AG08395 (cell line): ENCODE results near the gene RNF19B.

Experiments used
- DNase-seq: peaks from one replicate; pipeline ENCODE4 v3.0.0; 2012; ENCODE audit warnings: mixed read lengths, low spot score

RNF19B gene

DNA sequence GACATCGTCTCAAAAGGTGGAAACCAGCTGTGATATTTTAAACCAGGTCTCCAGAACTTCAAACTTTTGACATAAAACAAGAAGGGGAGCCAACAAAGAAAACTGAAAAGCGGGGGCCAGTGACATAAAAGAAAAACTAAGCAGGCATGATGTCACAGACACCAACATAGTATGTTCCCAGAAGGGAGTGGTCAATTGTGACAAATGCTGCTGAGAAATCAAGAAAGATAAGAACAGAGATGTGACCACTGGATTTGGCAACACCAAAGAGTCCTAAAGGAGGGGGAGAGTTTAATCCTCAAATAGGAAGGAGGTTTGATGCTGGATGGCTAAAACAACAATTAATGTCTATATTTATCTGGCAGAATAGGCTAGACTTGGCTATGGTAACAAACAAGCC lies 2.3 kb upstream of the RNF19B start:
- no peak for DNase-seq

GRCh38 chr1:32965251-32965747 lies 690 bp upstream of the RNF19B start:
- no peak for DNase-seq

DNA sequence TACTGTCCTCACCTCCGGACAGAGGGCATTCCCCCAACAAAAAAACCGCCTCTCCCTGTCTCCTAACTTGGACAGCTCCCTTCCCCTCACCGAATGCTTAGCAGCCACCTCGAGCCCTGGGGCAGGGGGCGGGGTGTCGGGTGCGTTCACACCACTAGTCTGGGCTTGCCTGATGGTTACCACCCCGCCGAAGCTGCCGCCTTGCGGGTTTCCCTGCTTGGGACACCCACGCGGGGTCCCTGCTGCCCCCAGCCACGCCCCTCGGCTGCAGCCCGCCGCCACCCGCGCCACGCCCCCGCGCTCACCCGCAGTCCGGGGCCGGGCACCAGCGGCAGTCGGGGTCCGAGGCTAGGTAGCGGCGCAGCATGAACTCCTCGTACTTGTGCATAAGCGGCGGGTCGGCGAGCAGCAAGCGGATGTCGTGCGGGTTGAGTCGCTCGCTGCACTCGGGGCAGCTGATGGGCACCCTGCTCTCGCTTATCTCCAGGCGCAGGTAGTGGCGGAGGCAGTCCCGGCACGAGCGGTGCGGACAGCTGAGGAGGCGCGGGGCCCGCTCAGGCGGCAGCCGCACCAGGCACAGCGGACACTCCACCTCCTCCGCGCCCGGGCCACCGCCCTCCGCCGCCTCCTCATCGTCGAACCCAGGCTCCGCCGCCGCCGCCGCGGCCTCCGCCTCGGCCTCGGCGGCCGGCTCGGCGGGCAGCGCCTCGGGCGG lies 706 bp downstream of the RNF19B start:
- DNase-seq = peak; percentile 63

DNA sequence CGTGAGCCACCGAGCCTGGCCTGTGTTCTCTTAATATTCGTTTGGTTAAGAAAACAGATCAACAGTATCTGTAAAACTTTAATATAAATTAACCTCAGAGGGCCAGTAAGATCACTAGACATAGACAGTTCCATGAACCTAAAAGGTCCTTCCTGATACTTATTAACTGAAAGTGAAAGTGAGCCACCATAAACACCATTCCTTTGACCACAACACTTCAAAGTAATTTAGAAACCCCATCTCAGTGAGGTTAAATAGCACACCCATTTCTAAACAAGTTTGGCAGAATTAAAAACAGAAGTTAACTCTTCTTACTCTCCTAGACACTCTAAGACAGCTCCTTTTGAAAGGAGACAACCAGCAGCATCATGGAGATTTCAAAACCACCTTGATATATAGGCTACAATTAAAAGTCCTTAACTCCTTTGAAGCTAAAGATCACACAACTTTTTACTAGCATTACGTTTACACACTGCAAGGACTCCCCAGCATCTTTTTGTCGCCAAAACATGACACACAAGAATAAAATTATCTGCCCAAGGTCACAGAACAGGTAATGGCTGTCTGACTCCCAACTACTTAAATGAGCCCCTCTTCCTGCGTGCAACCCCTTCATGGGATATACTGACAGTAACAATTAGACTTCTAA lies 2.2 kb downstream of the RNF19B start:
- DNase-seq = no peak

GRCh38 chr1:32960819-32961355 lies 3.7 kb downstream of the RNF19B start:
- no peak for DNase-seq

GRCh38 chr1:32960342-32960741 lies 4.3 kb downstream of the RNF19B start:
- DNase-seq = no peak

DNA sequence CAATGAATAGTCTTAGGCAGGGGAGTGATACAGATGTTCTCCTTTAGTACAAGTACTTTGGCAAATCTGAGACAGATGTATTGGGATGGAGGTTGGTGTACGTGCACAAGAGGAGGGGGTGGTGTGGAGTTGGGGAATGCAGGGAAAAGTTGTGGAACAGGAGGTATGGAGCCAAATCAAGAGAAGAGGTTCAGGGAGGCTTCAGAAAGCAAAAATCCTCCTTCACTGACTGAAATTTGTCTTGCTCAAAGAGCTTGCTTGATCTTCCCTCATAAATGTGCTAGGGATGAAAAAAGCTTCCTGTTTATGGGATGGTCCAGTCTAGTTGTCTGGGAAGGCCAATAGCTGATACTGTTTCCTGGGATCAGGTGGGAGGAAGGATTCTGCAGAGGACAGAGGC lies 5.8 kb downstream of the RNF19B start:
- DNase-seq = no peak

- DNase-seq = no peak
Observed at GRCh38 chr1:32957017-32957416, 7.6 kb downstream of the RNF19B start.

DNA sequence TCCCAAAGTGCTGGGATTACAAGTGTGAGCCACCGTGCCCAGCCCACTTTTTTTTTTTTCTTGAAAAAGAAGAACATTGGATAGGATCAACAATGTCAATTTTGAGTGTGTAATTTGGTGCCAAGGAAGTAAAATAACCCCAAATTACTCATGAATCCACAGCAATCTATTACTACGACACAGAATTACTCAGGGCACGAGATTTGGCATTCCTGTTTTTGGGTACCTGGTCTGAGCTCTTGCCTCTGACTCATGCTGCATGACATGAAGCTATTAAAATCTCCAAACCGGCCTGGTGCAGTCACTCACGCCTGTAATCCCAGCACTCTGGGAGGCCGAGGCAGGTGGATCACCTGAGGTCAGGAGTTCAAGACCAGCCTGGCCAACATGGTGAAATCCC lies 10.4 kb downstream of the RNF19B start:
- DNase-seq = no peak

DNA sequence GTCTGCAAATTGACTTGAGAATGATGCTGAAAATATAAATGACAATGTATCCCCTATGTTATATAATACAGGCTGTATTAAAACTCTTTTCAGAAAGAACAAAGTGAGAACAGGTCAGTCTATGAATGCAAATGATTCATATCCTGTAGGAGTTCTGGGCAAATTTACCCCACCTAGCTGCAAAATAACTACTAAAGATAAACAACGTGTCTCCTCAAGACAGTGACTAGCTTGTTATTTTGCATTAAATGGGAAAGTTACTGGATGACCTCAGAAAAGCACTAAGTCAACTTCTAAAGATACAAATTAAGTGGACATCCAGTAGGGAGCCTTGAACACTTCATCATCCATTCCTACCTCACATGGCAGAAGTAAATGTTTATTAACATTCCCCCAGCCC lies 11.1 kb downstream of the RNF19B start:
- DNase-seq = no peak

DNA sequence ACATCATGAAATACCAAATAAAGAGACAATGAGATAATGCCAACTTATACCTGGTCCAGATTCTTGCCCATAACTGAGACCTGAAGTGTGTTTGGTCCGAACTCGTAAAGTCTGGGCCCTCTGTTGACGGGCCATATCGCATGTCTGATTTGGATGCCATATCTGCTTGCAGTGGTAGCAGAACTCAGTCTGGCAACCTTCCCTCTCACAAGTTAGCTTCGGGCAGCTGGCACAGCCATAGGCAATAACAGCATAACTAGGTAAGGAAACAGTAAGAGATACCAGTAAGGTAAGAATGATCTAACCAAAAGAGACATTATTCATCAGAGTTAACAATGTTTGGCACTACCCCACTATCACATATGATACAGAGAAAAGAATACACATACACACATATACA lies 15.1 kb downstream of the RNF19B start:
- no peak for DNase-seq

DNA sequence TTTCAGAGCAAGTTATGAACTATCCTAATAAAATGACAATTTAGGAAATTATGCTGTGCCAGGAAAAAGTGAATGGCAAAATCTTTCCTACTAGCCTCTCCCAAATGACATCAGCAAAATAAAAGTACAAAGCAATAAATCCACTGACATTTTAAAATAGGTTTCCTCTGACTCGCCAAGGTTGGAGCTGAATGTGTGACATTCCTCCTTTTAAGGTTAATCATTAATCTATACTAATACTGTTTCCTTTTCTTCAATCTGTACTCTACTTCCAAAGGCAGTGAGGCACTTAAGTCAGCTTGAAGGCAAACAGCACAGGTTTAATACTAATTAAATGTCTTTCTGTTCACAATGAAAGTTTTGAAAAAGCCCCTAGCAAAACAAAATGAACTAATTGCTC lies 15.7 kb downstream of the RNF19B start:
- no peak for DNase-seq

DNA sequence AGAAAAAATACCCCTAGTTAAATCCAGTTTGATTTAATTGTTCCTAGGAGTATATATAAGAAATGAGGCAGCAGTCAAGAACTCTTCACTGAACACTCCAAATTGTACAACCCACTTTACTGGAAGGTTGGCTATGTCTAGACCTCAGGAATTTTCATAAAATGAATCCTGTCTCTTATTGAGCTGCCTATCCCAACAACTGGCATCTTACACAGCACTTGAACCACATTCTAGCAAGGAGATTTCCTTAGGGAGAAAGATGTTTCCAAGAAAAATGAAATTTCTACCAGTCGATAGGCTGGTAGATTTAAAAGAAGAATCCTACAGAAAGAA lies 16.3 kb downstream of the RNF19B start:
- DNase-seq = no peak

- no peak for DNase-seq
Observed at GRCh38 chr1:32947669-32948389, 16.8 kb downstream of the RNF19B start.

DNA sequence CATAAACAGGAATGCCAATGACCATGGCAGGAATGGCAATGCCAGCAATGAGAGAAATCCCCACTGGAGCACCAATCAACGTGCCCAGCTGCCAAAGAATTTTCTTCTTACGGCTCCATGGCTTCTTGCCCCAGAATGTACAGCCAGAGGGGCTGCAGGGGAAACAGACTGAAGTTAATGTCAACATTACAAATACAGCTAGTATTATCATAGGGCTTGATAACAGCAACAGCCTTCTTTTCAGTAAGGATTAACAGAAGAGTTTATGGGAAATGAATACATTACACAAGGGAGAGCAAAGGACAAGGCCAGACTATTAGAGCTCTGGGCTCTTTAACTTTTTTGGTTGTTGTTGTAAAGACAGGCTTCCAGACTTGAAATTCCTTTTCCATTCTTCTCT lies 18.2 kb downstream of the RNF19B start:
- DNase-seq = no peak

DNA sequence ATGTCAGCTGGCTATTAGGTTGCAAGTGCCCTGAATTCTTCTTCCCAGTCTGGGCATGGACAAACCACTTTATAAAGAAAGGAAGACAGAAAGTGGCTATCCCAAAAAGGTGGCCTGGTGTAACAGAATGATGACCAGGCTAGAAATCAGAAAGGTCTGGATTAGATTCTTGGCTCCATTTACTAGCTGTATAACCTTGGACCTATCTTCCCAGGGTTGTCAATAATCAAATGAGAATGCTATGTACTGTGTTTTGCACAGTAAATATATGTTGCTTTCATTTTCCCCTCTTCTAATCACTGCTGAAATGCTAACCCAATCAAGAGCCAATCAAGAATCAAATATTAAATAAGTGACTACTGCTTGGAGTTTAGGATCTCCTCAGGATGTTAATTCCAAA lies 20.4 kb downstream of the RNF19B start:
- no peak for DNase-seq

- peak; percentile 81 for DNase-seq
Observed at GRCh38 chr1:32939655-32940371, 24.8 kb downstream of the RNF19B start.

DNA sequence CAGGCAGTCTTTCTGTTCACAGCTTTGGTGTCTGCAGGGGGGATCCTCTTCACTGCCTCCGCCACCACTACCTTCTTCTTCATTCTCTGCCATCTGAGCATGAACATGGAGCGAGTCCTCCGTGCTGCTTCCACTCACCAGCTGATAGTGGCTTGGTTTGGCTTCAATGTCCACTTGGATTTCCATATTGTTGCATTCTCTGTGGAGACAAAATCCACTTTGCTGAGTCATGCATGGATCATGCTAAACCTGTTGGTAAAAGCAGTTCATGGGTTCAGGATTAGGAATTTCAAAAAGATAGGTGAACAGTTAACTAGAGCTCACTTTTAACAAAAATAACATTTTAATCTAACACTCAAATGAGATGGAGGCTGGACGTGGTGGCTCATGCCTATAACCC lies 27.5 kb downstream of the RNF19B start:
- no peak for DNase-seq

DNA sequence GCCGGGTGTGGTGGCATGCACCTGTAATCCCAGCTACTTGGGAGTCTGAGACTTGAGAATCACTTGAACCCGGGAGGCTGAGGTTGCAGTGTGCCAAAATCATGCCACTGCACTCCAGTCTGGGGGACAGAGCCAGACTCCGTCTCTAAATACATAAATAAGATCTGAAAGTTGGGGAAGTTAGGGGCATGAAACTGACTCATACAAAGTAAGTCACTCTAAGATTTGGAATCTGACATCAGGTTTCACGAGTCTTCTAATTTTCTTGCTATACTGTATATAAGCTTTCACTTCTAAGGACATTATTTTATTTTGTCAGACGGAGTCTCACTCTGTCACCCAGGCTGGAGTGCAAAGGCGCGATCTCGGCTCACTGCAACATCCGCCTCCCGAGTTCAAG lies 30.1 kb downstream of the RNF19B start:
- no peak for DNase-seq

DNA sequence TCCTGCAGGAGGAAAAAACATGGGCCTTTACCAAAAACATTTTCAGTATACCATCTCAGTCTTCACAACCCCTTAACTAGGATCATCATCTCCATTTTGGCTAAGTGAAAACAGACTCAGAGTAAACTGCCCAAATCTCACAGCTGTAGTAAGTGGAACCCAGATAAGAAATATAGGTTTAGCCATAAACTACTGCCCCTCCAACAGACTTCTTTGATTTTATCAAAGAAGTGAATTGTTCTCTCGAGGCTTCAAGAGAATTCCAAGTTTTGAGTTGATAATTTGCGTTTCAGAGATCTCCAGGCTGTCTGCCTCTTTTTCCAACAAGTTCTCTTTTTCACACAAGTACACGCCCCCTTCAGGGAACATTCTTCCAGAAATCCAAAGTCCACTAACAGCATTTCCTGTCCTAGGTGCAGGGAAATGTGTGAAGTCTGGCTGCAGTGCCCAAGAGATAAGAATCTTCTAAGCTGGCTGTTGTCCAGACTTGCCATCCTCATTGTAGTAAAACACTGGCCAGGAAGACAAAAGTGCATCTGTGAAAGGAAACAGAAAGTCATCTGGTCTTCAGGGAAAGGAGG lies 30.8 kb downstream of the RNF19B start:
- no peak for DNase-seq

- DNase-seq = no peak
Observed at GRCh38 chr1:32931760-32932159, 32.8 kb downstream of the RNF19B start.

DNA sequence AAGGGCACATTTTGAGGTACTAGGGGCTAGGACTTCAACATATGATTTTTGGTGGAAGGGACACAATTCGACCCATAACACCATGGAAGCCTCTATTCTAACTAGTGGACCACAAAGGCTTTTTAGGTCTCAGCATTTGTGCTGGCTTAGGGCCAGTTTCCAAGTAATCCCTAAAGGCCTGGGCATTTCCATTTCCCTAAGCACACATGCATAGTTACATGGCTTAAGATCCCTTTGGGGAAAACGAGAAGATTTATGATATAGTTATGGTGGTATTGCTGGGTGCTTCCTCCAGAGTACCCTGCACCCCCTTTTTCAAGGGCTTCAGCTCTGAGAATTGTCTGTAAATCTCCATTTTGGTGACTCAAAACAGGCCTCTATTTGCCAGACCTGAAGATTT lies 35.2 kb downstream of the RNF19B start:
- no peak for DNase-seq
